Loucy (cell line): ENCODE measurements around the gene HSD11B2.

Source experiments
- H2AFZ ChIP-seq: fragments of 200-600 bp; sonication (generic); 2 replicates; pipeline ENCODE4 v1.6.0; 2016; ENCODE audit warnings: antibody characterized with exemption, mild to moderate bottlenecking, low read length, moderate library complexity
- H3F3A ChIP-seq: fragments of 200-600 bp; 2 replicates; pipeline ENCODE4 v1.6.0; 2016; ENCODE audit warnings: antibody characterized with exemption, low read depth, mild to moderate bottlenecking
- H3K27me3 ChIP-seq: fragments of 200-600 bp; sonication (generic); 2 replicates; pipeline ENCODE4 v1.6.1; 2014; ENCODE audit warnings: low read length, mild to moderate bottlenecking; ENCODE audit not compliant: insufficient read depth, poor library complexity, severe bottlenecking
- H3K36me3 ChIP-seq: fragments of 200-600 bp; sonication (generic); 2 replicates; pipeline ENCODE4 v1.6.1; 2016; ENCODE audit warnings: low read length; ENCODE audit not compliant: insufficient read depth
- H3K4me1 ChIP-seq: fragments of 200-600 bp; sonication (generic); 2 replicates; pipeline ENCODE4 v1.5.1; 2014; ENCODE audit warnings: low read length, mild to moderate bottlenecking; ENCODE audit not compliant: insufficient read depth, poor library complexity, severe bottlenecking
- H3K4me2 ChIP-seq: fragments of 200-600 bp; sonication (generic); 2 replicates; pipeline ENCODE4 v1.6.0; 2014; ENCODE audit warnings: antibody characterized with exemption, low read length, low read depth, mild to moderate bottlenecking; ENCODE audit not compliant: poor library complexity, severe bottlenecking
- H3K4me3 ChIP-seq: fragments of 200-600 bp; sonication (generic); 2 replicates; pipeline ENCODE4 v1.5.1; 2014; ENCODE audit warnings: low read length, mild to moderate bottlenecking, mixed read lengths; ENCODE audit not compliant: poor library complexity, severe bottlenecking
- H3K79me2 ChIP-seq: fragments of 200-600 bp; sonication (generic); 2 replicates; pipeline ENCODE4 v1.6.1; 2014; ENCODE audit warnings: low read length; ENCODE audit not compliant: insufficient read depth
- H3K9ac ChIP-seq: fragments of 200-600 bp; sonication (generic); 2 replicates; pipeline ENCODE4 v1.6.0; 2014; ENCODE audit warnings: mild to moderate bottlenecking, low read depth, low read length, moderate library complexity; ENCODE audit not compliant: poor library complexity, severe bottlenecking
- H3K9me2 ChIP-seq: fragments of 200-600 bp; sonication (generic); replicated peaks from 2 replicates; pipeline ENCODE4 v1.6.1; 2016; ENCODE audit warnings: low read depth, low read length, mixed read lengths
- H3K9me3 ChIP-seq: fragments of 200-600 bp; sonication (generic); 2 replicates; pipeline ENCODE4 v1.6.1; 2014; ENCODE audit warnings: mild to moderate bottlenecking, antibody characterized with exemption, low read length, low read depth; ENCODE audit not compliant: insufficient read depth
- H4K20me1 ChIP-seq: fragments of 200-600 bp; sonication (generic); 2 replicates; pipeline ENCODE4 v1.6.0; 2014; ENCODE audit warnings: antibody characterized with exemption, low read length, mild to moderate bottlenecking; ENCODE audit not compliant: insufficient read depth, poor library complexity, severe bottlenecking
- CTCF ChIP-seq: fragments of 200-600 bp; sonication (generic); conservative IDR thresholded peaks from 2 replicates; pipeline ENCODE4 v1.5.1; 2014; ENCODE audit warnings: mild to moderate bottlenecking, antibody characterized with exemption, low read length
- EZH2phosphoT487 ChIP-seq: fragments of 200-600 bp; IDR thresholded peaks from 2 replicates; pipeline ENCODE4 v1.6.1; 2018; ENCODE audit warnings: antibody characterized with exemption, mild to moderate bottlenecking, moderate library complexity, borderline replicate concordance

Gene HSD11B2

DNA sequence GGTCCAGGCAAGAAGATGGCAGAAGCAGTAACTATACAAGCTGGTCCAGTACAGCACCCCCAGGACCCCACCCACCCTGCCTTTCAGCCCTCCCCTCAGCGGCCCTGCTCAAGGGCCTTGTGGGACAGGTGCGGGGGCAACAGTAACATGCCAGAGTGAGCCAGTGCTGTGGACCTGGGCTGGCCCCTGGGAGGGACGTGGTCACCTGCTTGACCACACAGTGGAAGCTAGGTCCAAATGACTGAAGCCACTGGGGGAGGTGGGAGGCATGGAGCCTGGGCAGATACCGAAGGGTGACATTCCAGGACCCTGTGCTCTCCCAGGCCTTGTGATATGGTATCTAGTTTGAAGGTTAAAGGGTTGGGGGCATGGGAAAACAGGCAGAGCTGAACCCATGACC, 32.8 kb downstream of the HSD11B2 start:
- Histone ChIP-seq H3K79me2 (peaks cover 9% of the 10 kb centered on the region; the same call in 1 of the 2 replicates), H3K4me1 (peaks cover 5% of the 10 kb centered on the region), H3K27me3 (no peaks in the 10 kb centered on the region), H3K36me3 (no peaks in the 10 kb centered on the region), H3K4me2 (no peak overlapping the region), H3K9me3 (no peaks in the 10 kb centered on the region), H3F3A (no peaks in the 10 kb centered on the region), H3K9me2 (no peaks in the 10 kb centered on the region), H2AFZ (no peak overlapping the region), H3K9ac (no peak overlapping the region), H4K20me1 (no peaks in the 10 kb centered on the region), H3K4me3 (no peak overlapping the region)
- no peak for TF ChIP-seq CTCF
- TF ChIP-seq EZH2phosphoT487 = no peak

- Histone ChIP-seq H3K4me3 (no peak overlapping the region), H3K79me2 (peaks cover 9% of the 10 kb centered on the region; the same call in 1 of the 2 replicates), H3K9me2 (no peaks in the 10 kb centered on the region), H2AFZ (no peak overlapping the region), H3F3A (no peaks in the 10 kb centered on the region), H3K9me3 (no peaks in the 10 kb centered on the region), H4K20me1 (no peaks in the 10 kb centered on the region), H3K27me3 (no peaks in the 10 kb centered on the region), H3K36me3 (no peaks in the 10 kb centered on the region), H3K4me2 (no peak overlapping the region), H3K9ac (no peak overlapping the region), H3K4me1 (peaks cover 5% of the 10 kb centered on the region)
- TF ChIP-seq CTCF (no peak), EZH2phosphoT487 (no peak)
Measured at GRCh38 chr16:67464565-67464964, 33.6 kb downstream of the HSD11B2 start.

DNA sequence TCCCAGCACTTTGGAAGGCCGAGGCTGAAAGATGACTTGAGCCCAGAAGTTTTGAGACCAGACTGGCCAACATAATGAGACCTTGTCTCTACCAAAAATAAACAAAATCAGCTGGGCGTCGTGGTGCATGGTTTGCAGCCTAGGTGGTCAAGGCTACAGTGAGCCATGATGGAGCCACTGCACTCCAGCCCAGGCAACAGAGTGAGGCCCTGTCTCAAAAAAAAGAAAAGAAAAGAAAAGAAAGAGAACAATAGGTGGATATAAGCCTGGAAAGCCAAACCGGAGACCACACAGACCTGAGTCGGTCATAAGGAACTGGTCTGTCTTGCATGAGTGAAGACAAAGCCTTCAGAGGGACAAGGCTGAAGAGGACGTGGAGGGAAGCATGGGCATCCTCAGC, 35.7 kb downstream of the HSD11B2 start:
- no peak overlapping the region for H2AFZ ChIP-seq
- H3K79me2 ChIP-seq = peaks cover 9% of the 10 kb centered on the region; the same call in 1 of the 2 replicates
- no peaks in the 10 kb centered on the region for H3K36me3 ChIP-seq
- H3K4me2 ChIP-seq = no peak overlapping the region
- TF ChIP-seq EZH2phosphoT487 = no peak
- TF ChIP-seq CTCF = no peak
- H4K20me1 ChIP-seq = no peaks in the 10 kb centered on the region
- H3K27me3 ChIP-seq = no peaks in the 10 kb centered on the region
- H3K4me1 ChIP-seq = peaks cover 5% of the 10 kb centered on the region
- H3F3A ChIP-seq = no peaks in the 10 kb centered on the region
- no peak overlapping the region for H3K9ac ChIP-seq
- no peaks in the 10 kb centered on the region for H3K9me2 ChIP-seq
- H3K9me3 ChIP-seq = no peaks in the 10 kb centered on the region
- H3K4me3 ChIP-seq = no peak overlapping the region
